GM18511 (cell line): ENCODE measurements around the gene RITA1.

ENCODE experiments used
- ATAC-seq: cut with Tn5 transposase; IDR thresholded peaks from one replicate; pipeline ENCODE4 v1.9.1; 2021; ENCODE audit warnings: mild to moderate bottlenecking, moderate library complexity; ENCODE audit not compliant: unreplicated experiment

The RITA1 gene

DNA sequence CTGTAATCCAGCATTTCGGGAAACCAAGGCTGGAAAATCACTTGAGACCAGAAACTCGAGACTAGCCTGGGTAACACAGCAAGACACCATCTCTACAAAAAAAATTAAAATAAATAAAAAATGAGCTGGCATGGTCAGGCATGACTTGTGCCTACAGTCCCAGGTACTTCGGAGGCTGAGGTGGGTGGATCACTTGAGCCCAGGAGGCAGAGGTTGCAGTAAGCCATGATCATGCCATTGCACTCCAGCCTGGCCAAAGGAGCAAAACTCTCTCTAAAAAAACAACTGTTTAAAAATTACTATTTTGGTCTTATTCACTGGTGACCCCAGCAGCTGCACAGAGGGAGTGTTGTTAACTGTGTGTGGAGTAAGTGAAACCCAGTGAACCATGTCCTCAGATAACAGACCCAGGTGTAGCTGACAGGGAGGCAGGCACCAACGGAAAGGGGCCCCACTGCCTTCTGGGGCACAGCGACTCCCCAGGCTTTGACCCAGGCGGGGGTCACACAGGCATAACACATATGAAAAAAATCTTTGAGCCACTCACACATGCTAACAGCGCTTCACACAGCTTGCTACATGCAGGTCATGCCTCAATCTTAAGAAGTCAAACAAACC lies 12.3 kb upstream of the RITA1 start:
- ATAC-seq = peak; percentile 84

DNA sequence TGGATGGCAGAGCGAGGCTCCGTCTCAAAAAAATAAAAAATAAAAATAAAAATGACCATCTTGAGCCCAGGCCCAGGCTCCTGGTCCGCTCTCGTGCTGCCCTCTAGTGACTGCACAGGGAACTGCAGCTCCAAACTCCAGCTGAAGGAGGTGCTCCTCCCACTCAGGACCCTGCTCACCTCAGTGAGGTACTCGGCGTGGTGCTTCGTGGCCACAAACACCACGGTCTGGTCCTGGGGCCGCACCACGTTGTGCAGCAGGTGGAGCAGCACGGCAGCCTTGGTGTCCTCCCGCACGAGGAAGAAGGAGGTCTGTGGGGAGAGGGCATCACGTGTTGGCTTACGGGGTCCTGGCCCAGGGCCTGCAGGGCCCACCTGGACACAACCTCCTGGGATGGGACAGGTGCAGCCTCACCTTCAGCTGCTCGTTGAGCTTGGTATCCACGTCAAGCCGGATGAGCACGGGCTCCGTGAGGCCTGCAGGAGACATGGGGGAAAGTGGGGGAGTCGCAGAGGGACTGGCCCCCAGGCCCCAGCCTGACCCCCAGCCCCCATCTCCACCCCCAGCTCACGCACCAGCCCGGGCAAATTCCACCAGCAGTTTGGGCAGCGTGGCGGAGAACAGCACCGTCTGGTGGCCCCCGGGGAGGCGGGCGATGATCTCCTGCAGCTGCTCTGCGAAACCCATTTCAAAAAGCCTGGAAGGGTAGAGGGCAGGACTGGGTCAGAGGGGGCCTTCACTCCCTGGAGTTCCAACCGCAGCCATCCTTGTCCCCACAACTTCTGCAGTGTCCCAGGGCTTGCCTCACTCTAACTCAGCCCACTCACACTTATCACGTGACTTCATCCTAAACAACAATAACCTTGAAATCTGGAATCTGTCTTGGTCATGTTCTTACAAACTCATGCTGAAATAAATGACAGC lies 10.8 kb upstream of the RITA1 start:
- no peak for ATAC-seq

DNA sequence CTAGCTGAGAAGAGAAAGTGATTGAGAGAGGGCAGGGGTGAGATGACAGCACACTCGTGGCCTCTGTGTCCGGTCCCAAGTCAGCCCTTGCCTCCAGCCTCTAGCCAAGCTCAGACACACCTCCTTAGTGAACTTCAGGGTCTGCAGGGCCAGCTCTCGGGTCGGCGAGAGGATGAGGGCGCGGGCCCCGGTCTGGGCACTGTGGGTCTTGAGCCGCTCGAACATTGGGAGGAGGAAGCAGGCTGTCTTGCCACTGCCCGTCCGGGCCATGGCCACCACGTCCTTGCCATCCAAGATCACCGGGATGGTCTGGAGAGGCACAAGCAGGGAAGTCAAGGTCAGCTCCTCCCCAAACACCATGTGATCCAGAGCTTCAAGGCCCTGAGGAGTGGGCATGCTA lies 6.5 kb upstream of the RITA1 start:
- ATAC-seq = no peak

DNA sequence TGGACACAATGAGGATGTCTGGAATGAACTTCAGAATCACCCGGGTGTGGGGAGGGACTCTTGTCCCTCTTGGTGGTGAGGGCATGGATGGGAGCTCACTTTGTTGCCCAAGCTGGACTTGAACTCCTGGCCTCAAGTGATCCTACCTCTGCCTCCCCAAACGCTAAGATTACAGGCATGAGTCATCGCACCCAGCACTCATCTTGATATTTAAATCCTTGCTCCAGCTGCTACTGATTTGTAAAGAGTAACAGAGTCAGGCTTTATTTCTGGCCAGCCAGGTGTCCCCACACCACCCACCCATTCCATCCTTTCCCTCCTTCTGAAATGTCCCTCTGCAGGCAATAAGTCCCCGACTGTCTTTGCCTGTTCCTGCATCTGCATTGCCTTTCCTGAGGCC lies 5.2 kb upstream of the RITA1 start:
- ATAC-seq = no peak

DNA sequence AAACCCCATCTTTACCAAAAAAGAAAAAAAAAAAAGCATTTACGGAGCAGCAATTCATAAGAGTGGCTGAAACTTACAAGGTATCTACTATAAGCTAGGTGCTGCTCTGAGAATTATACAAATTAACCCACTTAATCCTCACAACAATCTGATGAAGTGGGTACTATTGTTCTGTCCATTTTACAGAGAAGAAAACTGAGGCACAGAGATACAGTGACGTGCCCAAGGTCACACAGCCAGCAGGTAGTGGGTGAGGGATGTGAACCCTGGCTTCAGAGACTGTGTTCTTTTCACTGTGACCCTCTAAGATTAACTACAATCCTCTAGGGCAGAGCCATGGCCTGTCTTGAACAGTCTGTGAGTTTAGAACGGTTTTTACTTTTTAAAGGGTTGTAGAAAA lies 3.5 kb upstream of the RITA1 start:
- no peak for ATAC-seq

DNA sequence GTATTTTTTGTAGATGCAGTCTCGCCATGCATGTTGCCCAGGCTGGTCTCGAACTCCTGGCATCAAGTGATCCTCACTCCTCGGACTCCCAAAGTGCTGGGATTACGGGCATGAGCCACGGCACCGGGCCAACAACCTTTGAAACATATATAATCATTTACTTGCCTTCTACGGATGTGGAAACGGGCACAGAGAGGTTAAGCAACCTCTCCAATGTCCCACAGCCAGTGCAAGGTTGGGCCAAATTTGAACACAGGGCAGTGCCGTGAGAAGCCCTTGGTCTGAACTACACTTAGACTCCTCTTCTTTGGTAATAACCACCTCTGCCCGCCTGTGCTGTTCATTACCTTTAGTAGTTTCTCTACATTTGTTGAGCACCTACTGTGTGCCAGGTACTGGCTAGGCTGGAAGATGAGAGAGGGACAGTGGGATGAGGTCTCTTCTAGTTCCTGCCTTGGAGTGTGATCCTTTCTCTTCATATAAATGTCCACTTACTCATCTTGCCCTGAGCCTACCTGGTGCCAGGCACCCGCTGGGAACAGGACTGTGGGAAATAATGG lies 2.4 kb upstream of the RITA1 start:
- ATAC-seq = no peak

DNA sequence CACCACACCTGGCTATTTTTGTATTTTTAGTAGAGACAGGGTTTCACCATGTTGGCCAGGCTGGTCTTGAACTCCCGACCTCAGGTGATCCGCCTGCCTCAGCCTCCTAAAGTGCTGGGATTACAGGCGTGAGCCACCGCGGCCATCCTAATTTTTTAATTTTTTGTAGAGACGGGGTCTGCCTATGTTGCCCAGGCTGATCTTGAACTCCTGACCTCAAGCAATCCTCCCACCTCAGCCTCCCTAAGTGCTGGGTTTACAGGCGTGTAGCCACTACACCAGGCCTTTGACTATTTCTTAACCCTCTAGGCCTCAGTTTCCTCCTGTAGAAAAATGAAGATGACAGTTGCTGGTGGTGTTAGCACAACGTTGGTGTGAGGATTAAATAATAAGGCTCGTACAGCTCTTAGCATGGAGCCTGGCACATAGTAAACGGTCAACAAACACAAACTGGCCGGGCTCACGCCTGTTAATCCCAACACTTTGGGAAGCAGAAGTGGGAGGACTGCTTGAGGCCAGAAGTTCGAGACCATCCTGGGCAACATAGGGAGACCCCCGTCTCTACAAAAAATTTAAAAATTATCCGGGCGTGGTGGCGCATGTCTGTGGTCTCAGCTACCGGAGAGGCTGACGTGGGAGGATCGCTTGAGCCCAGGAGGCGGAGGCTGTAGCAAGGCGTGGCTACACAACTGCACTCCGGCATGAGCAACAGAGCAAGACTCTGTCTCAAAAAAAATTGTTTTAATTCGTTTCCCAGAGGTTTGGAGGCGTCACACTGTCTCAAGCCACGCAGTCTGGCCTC lies 1.2 kb upstream of the RITA1 start:
- ATAC-seq = peak; percentile 62

DNA sequence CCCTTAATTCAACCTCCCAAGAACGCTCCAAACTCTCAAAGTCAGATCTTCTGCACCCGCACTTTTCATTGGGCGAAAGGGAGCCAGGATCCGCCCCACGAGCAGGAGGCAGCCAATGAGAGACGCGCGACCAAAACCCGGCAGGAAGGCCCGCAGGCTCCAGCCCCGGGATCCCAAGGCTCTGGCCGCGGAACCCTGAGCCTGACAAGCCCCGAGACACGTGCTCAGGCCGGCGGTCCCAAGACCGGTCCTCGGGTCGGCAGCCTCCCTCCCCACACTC lies 681 bp upstream of the RITA1 start:
- ATAC-seq = peak; percentile 81

DNA sequence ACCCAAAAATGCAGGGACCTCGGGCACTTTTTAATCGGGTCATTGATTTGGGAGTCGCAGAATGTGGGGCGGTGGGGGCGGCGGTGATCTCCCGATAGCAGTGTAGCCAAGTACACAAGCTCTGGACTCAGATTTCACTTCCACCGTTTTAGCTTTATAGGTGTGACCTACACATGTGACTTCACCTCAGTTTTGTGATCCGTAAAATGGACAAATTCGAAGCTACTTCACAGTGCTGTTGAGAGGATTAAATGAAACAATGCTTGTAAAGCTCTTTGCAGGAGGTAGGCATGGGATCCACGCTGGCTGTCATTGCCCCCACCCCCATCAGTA lies 478 bp downstream of the RITA1 start:
- ATAC-seq = no peak

DNA sequence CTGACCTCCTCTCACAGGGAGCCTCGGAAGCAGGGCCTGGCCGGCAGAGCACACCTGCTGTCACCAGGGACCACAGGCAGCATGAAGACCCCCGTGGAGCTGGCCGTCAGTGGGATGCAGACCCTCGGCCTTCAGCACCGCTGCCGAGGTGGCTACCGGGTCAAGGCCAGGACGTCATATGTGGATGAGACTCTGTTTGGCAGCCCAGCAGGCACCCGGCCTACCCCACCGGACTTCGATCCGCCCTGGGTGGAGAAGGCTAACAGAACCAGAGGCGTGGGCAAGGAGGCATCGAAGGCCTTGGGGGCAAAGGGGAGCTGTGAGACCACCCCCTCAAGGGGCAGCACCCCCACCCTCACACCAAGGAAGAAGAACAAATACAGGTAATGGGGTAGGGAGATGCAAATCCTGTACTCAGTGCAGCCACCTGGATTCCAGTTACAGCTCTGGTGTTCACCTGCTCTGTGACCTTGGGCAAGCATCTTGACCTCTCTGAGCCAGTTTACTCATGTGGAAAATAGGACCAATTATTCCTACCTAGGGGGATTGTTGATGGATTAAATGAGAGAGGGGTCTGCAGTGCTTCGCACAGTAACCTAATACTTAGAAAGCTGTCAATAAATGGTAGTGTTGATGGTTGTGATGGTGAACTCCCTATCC lies 1.3 kb downstream of the RITA1 start:
- ATAC-seq = no peak

DNA sequence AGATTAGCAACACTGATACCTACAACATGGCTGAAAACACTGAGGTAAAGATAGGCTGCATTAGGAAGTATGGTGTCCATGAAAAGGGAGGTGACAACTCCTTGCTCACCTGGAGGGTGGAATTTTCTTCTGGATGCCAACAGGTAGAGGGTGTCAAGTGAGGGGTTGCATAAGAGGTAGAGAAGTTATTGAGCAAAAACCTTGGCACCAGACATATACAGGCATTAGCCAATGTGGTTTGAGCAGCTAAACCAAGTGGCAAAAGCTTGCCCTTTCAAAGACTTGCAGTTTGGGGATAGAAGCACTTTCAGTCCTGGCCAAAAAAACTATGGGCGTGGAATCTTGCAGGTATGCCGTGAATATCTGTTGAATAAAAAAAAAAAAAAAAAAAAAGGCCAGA lies 3.8 kb downstream of the RITA1 start:
- no peak for ATAC-seq

DNA sequence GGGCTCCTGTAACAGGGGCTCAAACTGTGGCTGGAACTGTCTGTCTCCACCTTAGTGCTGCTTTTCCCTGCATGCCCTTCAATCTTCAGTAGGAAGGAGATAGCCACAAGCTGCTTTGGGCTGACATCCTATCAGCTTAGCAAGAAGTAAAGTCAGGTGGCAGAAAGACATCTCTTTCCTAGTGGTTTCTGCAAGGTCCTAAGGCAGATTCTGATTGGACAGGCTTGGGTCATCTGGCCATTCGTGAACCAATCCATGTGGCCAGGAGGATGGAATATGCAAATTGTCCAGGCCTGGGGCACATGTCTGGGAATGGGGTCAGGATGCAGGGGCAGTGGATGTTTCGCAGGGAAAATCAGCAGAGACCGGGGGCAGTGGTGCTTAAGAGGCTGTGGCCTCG lies 5.2 kb downstream of the RITA1 start:
- no peak for ATAC-seq

DNA sequence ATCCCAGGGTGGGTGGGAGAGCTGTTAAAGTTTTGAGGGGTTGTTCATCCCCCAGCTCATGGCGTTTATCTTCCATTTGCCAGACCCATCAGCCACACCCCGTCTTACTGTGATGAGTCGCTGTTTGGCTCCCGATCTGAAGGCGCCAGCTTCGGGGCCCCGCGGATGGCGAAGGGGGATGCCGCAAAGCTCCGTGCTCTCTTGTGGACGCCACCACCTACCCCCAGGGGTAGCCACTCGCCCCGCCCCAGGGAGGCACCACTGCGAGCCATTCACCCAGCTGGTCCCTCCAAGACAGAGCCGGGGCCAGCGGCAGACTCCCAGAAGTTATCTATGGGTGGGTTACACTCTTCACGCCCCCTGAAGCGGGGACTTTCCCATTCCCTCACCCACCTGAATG lies 5.7 kb downstream of the RITA1 start:
- ATAC-seq = no peak

DNA sequence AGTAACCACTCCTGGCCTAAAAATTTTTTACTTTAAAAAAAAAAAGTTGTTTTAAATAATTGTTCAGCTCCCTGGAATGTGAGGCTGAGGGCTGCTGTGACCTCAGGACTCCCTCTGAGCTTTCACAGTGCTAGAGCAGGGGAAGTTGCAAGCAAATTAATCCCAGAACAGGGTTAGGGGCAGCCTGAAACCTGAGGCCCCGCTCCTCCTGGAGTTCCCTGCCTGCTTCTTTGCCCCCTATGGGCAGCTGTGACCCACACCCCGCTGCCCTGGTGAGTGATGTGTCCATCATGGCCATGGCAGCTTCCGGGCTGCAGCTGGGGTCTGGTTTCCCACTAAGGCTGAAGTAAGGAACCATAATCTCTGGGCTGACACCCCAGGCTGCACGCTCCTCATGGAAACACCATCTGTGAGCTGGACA lies 9.5 kb downstream of the RITA1 start:
- no peak for ATAC-seq

DNA sequence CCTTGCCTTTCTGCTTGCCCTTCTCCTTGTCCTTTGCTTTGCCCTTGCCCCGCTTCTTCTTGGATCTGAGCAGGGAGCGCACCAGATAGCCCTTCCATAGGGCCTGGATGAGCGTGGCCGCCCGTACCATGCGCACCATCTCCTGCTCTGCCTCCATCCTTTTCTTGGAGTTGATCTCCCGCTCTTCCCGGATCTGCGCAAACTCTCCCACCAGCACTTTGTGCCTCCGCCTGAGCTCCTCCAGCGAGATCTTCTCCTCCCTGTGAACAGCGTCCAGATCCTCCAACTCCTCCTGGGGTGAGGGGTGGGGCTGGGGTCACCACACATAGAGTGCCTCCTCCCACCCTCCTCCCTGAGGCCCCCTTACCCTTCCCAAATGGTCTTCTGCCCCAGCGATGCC lies 10.1 kb downstream of the RITA1 start:
- ATAC-seq = no peak

DNA sequence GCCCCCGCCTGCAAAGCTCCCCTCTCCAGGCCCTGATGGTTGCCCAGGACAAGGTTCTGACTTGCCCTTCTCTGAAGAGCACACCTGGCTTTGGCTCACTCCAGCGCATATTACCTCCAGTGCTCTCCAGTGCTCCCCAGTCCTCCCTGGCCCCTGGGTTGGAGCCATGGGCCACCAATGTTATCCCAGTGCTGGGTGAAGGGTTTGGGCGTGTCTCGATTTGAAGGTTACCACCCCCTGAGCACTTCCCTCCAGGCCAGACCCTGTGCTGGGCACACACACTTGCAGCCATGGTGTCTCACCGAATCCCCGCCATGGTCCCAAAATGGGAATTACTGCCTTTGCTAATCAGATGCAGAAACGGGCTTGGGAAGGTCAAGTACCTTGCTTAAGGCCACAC lies 11.1 kb downstream of the RITA1 start:
- ATAC-seq = no peak

DNA sequence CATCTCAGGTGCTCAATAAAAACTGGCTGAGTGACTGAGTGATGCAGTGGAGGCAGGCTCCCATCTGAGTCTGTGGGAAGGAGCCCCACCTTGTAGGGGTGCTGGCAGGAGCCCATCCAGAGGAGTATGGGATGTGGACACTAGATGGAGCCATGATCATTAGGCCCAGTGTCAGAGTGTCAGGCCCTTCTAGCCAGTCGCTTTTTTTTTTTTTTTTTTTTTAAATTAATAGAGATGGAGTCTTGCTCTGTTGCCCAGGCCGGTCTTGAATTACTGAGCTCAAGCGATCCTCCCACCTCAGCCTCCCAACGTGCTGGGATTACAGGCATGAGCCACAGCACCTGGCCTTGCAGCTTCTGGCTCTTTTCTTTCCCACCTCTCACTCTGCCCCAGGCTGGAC lies 11.5 kb downstream of the RITA1 start:
- ATAC-seq = no peak

DNA sequence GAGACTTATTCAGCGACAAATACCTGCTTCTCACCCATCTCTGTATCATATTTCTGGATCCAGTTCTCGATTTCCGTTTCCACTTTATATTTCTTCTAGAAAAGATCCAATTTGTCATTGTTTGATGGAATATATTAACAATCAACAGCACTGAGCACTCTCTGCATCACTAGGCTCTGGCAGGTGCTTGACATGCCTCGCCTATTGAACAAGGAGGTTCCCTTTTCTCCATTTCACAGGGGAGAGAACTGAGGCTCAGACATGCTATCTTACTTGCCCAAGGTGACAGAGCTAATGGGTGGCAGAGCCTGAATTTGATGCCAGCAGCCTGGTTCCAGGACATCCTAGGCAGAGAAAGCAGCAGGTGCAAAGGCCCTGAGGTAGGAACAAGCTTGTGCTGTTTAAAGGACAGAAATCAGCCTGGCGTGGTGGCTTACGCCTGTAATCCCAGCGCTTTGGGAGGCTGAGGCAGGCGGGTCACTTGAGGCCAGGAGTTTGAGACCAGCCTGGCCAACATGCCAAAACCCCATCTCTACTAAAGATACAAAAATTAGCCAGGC lies 12.1 kb downstream of the RITA1 start:
- ATAC-seq = no peak

DNA sequence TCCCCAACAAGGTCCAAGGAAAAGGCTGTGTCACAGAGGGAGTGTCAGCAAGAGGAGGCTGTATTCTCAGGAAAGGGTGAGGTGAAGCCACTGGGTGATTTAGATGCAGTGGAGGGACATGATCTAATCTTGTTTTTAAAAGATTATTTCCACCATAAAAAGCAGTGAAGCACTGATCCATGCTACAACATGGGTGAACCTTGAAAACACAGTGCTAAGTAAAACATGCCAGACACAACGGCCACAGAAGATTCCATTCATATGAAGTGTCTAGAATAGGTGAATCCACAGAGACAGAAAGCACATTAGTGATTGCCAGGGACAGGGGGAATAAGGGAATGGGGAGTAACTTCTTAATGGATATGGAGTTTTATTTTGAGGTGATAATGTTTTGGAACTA lies 12.8 kb downstream of the RITA1 start:
- ATAC-seq = no peak

DNA sequence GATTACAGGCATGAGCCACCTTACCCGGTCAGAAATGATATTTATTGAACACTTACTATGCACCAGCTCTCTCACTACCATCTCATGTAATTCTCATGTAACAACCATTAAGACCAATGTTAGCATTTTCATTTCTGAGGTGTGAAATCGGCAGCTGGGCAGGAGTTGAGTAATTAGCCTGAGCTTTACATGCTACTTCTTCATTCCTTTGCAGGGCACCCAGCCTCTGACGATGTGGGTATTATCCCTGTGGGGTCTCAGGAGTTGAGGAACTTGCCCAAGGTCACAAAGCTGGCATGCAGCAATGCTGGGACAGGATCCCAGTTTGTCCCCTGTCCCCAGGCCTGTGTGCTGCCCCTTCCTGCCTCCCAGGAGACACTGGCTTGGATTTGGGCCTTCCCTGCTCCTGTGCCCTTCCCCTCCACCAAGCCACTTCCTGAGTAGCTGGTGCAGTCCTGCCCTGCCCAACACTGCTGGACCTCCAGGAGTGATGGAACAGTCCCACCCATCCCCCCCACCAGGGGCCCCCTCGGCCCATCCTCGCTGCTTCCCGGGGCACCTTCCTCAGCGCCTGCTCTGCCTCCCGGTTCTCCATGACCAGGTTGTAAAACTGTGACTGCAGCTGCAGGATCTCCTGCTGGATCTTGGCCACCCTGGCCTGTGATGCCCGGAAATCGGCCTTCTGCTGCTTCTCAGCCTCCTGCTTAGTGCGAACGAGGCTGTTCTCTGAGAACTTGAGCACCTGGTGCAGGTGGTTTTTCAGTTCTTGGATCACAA lies 14.7 kb downstream of the RITA1 start:
- ATAC-seq = no peak
